Lung (tissue), 12 donors: ENCODE results near the gene CCL4. TPM values are rescaled to one million over a fixed set of nuclear protein-coding genes. Genes with fewer than 3 reads are reported as not detected.
"Not testable (repeated sequence)": the region's sequence is repeated elsewhere in the genome, so short reads cannot be mapped to it uniquely, and the experiment has no call there.

Experiments used
- ATAC-seq: fragments of 200-7000 bp; cut with Tn5 transposase; one replicate; pipeline ENCODE4 v1.9.1; 2020; ENCODE audit warnings: moderate number of reproducible peaks; ENCODE audit not compliant: insufficient read depth, low FRiP score
- DNase-seq, 3 donors: peaks; one replicate each; pipeline ENCODE4 v3.0.0-alpha.2; 2013 to 2017
- H3K27ac ChIP-seq, 2 donors: one replicate each; pipeline ENCODE4 v1.5.1; 2013; ENCODE audit warnings: mild to moderate bottlenecking in 2 of 2, moderate library complexity in 2 of 2, control low read depth in 1 of 2, inconsistent platforms in 1 of 2, low read depth in 1 of 2, low read length in 1 of 2
- H3K27me3 ChIP-seq, 3 donors: one replicate each; pipeline ENCODE4 v1.5.1; 2013; ENCODE audit warnings: low read length in 2 of 3; ENCODE audit not compliant: control insufficient read depth in 3 of 3, insufficient read depth in 3 of 3
- H3K36me3 ChIP-seq, 4 donors: one replicate each; pipeline ENCODE4 v1.5.1; 2013; ENCODE audit warnings: low read length in 4 of 4, mild to moderate bottlenecking in 1 of 4, moderate library complexity in 1 of 4; ENCODE audit not compliant: control insufficient read depth in 4 of 4, insufficient read depth in 4 of 4
- H3K4me1 ChIP-seq, 5 donors: one replicate each; pipeline ENCODE4 v1.5.1; 2013; ENCODE audit warnings: low read length in 5 of 5, mild to moderate bottlenecking in 2 of 5, moderate library complexity in 1 of 5; ENCODE audit not compliant: control insufficient read depth in 5 of 5, insufficient read depth in 5 of 5
- H3K4me3 ChIP-seq: one replicate; pipeline ENCODE4 v1.5.1; 2013; ENCODE audit warnings: mild to moderate bottlenecking, control low read depth, moderate library complexity
- H3K9ac ChIP-seq, 2 donors: one replicate each; pipeline ENCODE4 v1.5.1; 2013; ENCODE audit warnings: low read length in 2 of 2, control low read depth in 1 of 2; ENCODE audit not compliant: insufficient read depth in 1 of 2
- H3K9me3 ChIP-seq, 4 donors: one replicate each; pipeline ENCODE4 v1.5.1; 2013; ENCODE audit warnings: low read length in 3 of 4, mild to moderate bottlenecking in 1 of 4, moderate library complexity in 1 of 4; ENCODE audit not compliant: control insufficient read depth in 4 of 4, insufficient read depth in 3 of 4
- WGBS, 2 donors: extraction: QIAGEN DNeasy Blood & Tissue Kit; methylation state at CpG; one replicate each; pipeline ENCODE4 v1.1.7; 2013; 5-methylcytosine and 5-hydroxymethylcytosine counted together
- polyA plus RNA-seq, 2 donors: library from polyadenylated mRNA; stranded (reverse); fragments of 200-250 nt; gene quantifications; one replicate each; pipeline ENCODE4 v1.2.1, GENCODE V29; 2013
- total RNA-seq, 2 donors: library from RNA; depleted of rRNA in 1 of 2; stranded (reverse); fragments of >200 nt in 1 of 2; gene quantifications; one replicate each; pipeline ENCODE4 v1.2.1, GENCODE V29; 2014 to 2021
- TF ChIP-seq, protein P1 (sequence below): IDR thresholded peaks from 2 replicates; pipeline ENCODE4 v1.5.1; 2012; ENCODE audit warnings: mild to moderate bottlenecking; ENCODE audit errors: control extremely low read depth, extremely low read depth
- donor health status: control.
- donor health status: control.
- donor health status: Bipolar disorder and iron deficiency.
- donor health status: healthy.
- donor health status: DM: yes; HTN: yes; CAD: no.

CCL4 gene
- total and polyA plus RNA-seq, 4 donors = 8.3 to 502 (median 21.1) TPM

DNA sequence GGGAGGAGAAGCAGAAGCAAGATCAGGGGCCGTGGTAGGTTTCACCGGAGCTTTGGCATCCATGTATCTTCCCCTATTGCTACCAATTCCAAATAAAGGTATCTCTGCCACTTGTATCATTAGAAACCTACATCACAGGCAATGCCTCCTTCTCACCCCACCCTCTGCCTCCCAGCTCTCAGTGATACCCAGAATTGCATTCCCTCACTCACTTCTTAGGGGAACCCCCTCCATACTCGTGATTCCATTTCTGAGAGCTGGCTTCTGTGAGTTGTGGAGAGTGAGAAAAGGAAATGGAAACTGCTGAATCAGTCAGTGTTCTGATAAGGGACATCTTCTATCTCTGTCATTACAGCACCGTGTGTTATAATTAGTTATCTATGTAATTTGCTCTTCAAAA lies 11.4 kb upstream of the CCL4 start:
- Histone ChIP-seq H3K4me1 (no peaks in the 10 kb centered on the region), H3K27me3 (peaks cover 0 to 2% (median 0%) of the 10 kb centered on the region in 3 donors), H3K9me3 (no peaks in the 10 kb centered on the region), H3K4me3 (no peak overlapping the region), H3K27ac (no peak overlapping the region), H3K36me3 (no peaks in the 10 kb centered on the region), H3K9ac (no peak overlapping the region)
- 54 to 55% methylated on average over 4 of the region's 4 CpGs for WGBS, 2 donors
- TF ChIP-seq, protein P1, sequence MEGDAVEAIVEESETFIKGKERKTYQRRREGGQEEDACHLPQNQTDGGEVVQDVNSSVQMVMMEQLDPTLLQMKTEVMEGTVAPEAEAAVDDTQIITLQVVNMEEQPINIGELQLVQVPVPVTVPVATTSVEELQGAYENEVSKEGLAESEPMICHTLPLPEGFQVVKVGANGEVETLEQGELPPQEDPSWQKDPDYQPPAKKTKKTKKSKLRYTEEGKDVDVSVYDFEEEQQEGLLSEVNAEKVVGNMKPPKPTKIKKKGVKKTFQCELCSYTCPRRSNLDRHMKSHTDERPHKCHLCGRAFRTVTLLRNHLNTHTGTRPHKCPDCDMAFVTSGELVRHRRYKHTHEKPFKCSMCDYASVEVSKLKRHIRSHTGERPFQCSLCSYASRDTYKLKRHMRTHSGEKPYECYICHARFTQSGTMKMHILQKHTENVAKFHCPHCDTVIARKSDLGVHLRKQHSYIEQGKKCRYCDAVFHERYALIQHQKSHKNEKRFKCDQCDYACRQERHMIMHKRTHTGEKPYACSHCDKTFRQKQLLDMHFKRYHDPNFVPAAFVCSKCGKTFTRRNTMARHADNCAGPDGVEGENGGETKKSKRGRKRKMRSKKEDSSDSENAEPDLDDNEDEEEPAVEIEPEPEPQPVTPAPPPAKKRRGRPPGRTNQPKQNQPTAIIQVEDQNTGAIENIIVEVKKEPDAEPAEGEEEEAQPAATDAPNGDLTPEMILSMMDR = no peak
- ATAC-seq (no peak), DNase-seq (no peak)

GRCh38 chr17:36092715-36093114 lies 10.9 kb upstream of the CCL4 start:
- 79 to 89% methylated on average over 6 of the region's 6 CpGs for WGBS, 2 donors
- H3K27ac ChIP-seq, H3K9ac ChIP-seq, H3K9me3 ChIP-seq, ATAC-seq, H3K4me3 ChIP-seq, H3K36me3 ChIP-seq, DNase-seq, H3K4me1 ChIP-seq, H3K27me3 ChIP-seq: not testable (repeated sequence)

DNA sequence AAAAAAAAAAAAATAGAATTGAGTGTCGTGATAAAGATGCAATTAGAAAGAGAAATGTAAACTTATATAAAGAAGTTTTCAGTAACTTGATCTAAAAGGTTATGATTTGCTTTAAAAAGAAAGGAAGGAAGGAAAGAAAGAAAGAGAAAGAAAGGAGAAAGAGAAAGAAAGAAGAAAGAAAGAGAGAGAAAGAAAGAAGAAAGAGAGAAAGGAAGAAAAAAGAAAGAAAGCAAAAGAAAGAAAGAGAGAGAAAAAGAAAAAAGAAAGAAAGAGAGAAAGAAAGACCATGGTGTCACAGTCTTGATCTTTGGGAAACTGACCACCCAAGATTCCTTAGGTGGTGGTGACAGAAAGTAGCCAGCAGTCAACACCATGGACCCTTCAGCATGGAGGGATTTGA lies 9.4 kb upstream of the CCL4 start:
- Histone ChIP-seq H3K4me1 (no peaks in the 10 kb centered on the region), H3K9me3 (no peaks in the 10 kb centered on the region), H3K27me3 (peaks cover 0 to 2% (median 0%) of the 10 kb centered on the region in 3 donors), H3K9ac (no peak overlapping the region), H3K36me3 (no peaks in the 10 kb centered on the region), H3K4me3 (no peak overlapping the region), H3K27ac (no peak overlapping the region)
- DNase-seq = no peak
- 88 to 95% methylated on average over 1 of the region's 1 CpG for WGBS, 2 donors
- TF ChIP-seq, protein P1 = no peak
- no peak for ATAC-seq

- Histone ChIP-seq H3K4me3 (no peak overlapping the region), H3K27ac (no peak overlapping the region), H3K9ac (no peak overlapping the region), H3K4me1 (no peaks in the 10 kb centered on the region), H3K36me3 (no peaks in the 10 kb centered on the region), H3K9me3 (no peaks in the 10 kb centered on the region), H3K27me3 (peaks cover 0 to 2% (median 0%) of the 10 kb centered on the region in 3 donors)
- 76 to 89% methylated on average over 7 of the region's 7 CpGs for WGBS, 2 donors
- no peak for ATAC-seq
- no peak for DNase-seq
- TF ChIP-seq, protein P1 = no peak
These were observed 8.9 kb upstream of the CCL4 start for GRCh38 chr17:36094746-36095145.
